Ureter (tissue), 1 donor: ENCODE results near the gene DZIP1L. TPM values are rescaled to one million over a fixed set of nuclear protein-coding genes. Genes with fewer than 3 reads are reported as not detected.
"Not testable (repeated sequence)": the region's sequence is repeated elsewhere in the genome, so short reads cannot be mapped to it uniquely, and the experiment has no call there.

Experiments
- DNase-seq: peaks from one replicate; pipeline ENCODE4 v3.0.0-alpha.2; 2020; ENCODE audit warnings: low spot score
- total RNA-seq: library from RNA; stranded (reverse); gene quantifications from one replicate; pipeline ENCODE4 v1.2.4, GENCODE V29; 2023
- donor health status: DM: yes; HTN: yes; CAD: no.

The DZIP1L gene
- total RNA-seq, 1 donor from 2014 or later, result 32.7 TPM

- DNase-seq, result no peak
These were observed 933 bp downstream of the DZIP1L start for GRCh38 chr3:138114431-138114918.

- DNase-seq, result no peak
These were observed 2.1 kb downstream of the DZIP1L start for GRCh38 chr3:138113326-138113725.

GRCh38 chr3:138112362-138112761 is 3.0 kb downstream of the DZIP1L start:
- DNase-seq, result no peak

- no peak for DNase-seq
These were observed 9.8 kb downstream of the DZIP1L start for GRCh38 chr3:138105598-138105997.

GRCh38 chr3:138103466-138103865 is 11.9 kb downstream of the DZIP1L start:
- DNase-seq, result no peak

GRCh38 chr3:138101351-138101940 is 14.0 kb downstream of the DZIP1L start:
- DNase-seq, result not testable (repeated sequence)

GRCh38 chr3:138099417-138099816 is 16.0 kb downstream of the DZIP1L start:
- no peak for DNase-seq

- peak; percentile 56 for DNase-seq
These were observed 17.9 kb downstream of the DZIP1L start for GRCh38 chr3:138097192-138098172.

- no peak for DNase-seq
These were observed 21.7 kb downstream of the DZIP1L start for GRCh38 chr3:138093721-138094120.

GRCh38 chr3:138092023-138092422 is 23.4 kb downstream of the DZIP1L start:
- no peak for DNase-seq

- DNase-seq, result no peak
These were observed 26.3 kb downstream of the DZIP1L start for GRCh38 chr3:138089091-138089490.

GRCh38 chr3:138085745-138086144 is 29.7 kb downstream of the DZIP1L start:
- DNase-seq, result not testable (repeated sequence)

- DNase-seq, result no peak
These were observed 31.2 kb downstream of the DZIP1L start for GRCh38 chr3:138084196-138084595.

GRCh38 chr3:138082992-138083386 is 32.4 kb downstream of the DZIP1L start:
- no peak for DNase-seq

- DNase-seq, result no peak
These were observed 33.1 kb downstream of the DZIP1L start for GRCh38 chr3:138082085-138082991.

- no peak for DNase-seq
These were observed 33.9 kb downstream of the DZIP1L start for GRCh38 chr3:138081371-138082084.

GRCh38 chr3:138079901-138080300 is 35.5 kb downstream of the DZIP1L start:
- no peak for DNase-seq

GRCh38 chr3:138078901-138079344 is 36.5 kb downstream of the DZIP1L start:
- no peak for DNase-seq

GRCh38 chr3:138078096-138078495 is 37.3 kb downstream of the DZIP1L start:
- no peak for DNase-seq

- no peak for DNase-seq
These were observed 42.6 kb downstream of the DZIP1L start for GRCh38 chr3:138072796-138073195.

- DNase-seq, result no peak
These were observed 45.4 kb downstream of the DZIP1L start for GRCh38 chr3:138070006-138070405.
